SK-N-SH (cell line): ENCODE measurements around the gene TAS2R3. TPM values are rescaled to one million over a fixed set of nuclear protein-coding genes. Genes with fewer than 3 reads are reported as not detected.

Source experiments
- CTCF ChIA-PET: fragments of 300-600, 350-600 bp; formaldehyde crosslinking; extraction: SDS; loops from one replicate; lab custom pipeline; 2021; lab: Yijun Ruan, JAX
- POLR2A ChIA-PET: fragments of 350-600 bp; sonication (Branson Sonifier 250); formaldehyde crosslinking; extraction: SDS; loops from one replicate; lab custom pipeline; 2020; ENCODE audit warnings: antibody characterized with exemption, inconsistent platforms; lab: Yijun Ruan, JAX
- DNase-seq: peaks from one replicate; pipeline ENCODE4 v3.0.0; 2012
- H2AFZ ChIP-seq: fragments of 200-600 bp; sonication (generic); 2 replicates; pipeline ENCODE4 v1.8.1; 2016; ENCODE audit warnings: antibody characterized with exemption, mild to moderate bottlenecking, low read depth
- H3F3A ChIP-seq: fragments of 200-600 bp; sonication (generic); replicated peaks from 2 replicates; pipeline ENCODE3; 2016; ENCODE audit warnings: antibody characterized with exemption, mild to moderate bottlenecking; ENCODE audit not compliant: insufficient read depth
- H3K27ac ChIP-seq, 2 experiments: fragments of 200-500 bp in 1 of 2; fragments of 200-600 bp in 1 of 2; sonication (Bioruptor generic) in 1 of 2; sonication (generic), shearing (Covaris generic) in 1 of 2; 2 replicates each; pipeline versions ENCODE4 v1.5.1 to v1.6.1; 2014 to 2016; ENCODE audit warnings: low read depth in 2 of 2, inconsistent platforms in 1 of 2, low read length in 1 of 2, mild to moderate bottlenecking in 1 of 2, mixed read lengths in 1 of 2
- H3K27me3 ChIP-seq: fragments of 200-600 bp; sonication (generic), shearing (Covaris generic); 2 replicates; pipeline ENCODE4 v1.6.1; 2016; ENCODE audit warnings: mixed run types; ENCODE audit not compliant: insufficient read depth
- H3K36me3 ChIP-seq, 2 experiments: fragments of 200-500 bp in 1 of 2; fragments of 200-600 bp in 1 of 2; sonication (Bioruptor generic) in 1 of 2; sonication (generic) in 1 of 2; replicated peaks in 1 of 2; 2 replicates each; pipeline versions ENCODE3 to v1.5.1; 2014 to 2016; ENCODE audit warnings: low read length in 1 of 2, mild to moderate bottlenecking in 1 of 2; ENCODE audit not compliant: insufficient read depth in 2 of 2, control insufficient read depth in 1 of 2
- H3K4me1 ChIP-seq, 2 experiments: fragments of 200-500 bp in 1 of 2; fragments of 200-600 bp in 1 of 2; sonication (Bioruptor generic) in 1 of 2; sonication (generic), shearing (Covaris generic) in 1 of 2; 2 replicates each; pipeline versions ENCODE4 v1.5.1 to v1.6.1; 2014 to 2016; ENCODE audit warnings: low read depth in 1 of 2, low read length in 1 of 2, mixed run types in 1 of 2; ENCODE audit not compliant: insufficient read depth in 2 of 2, control insufficient read depth in 1 of 2
- H3K4me2 ChIP-seq: fragments of 200-600 bp; sonication (generic), shearing (Covaris generic); 2 replicates; pipeline ENCODE4 v1.6.1; 2017; ENCODE audit warnings: mixed run types
- H3K4me3 ChIP-seq, 2 experiments: fragments of 200-500 bp in 1 of 2; fragments of 200-600 bp in 1 of 2; sonication (Bioruptor generic) in 1 of 2; sonication (generic), shearing (Covaris generic) in 1 of 2; 2 replicates each; pipeline versions ENCODE4 v1.5.1 to v1.8.1; 2014 to 2016; ENCODE audit warnings: low read depth in 2 of 2, inconsistent platforms in 1 of 2, low read length in 1 of 2, mild to moderate bottlenecking in 1 of 2, mixed read lengths in 1 of 2, moderate library complexity in 1 of 2
- H3K79me2 ChIP-seq: fragments of 200-600 bp; sonication (generic); 2 replicates; pipeline ENCODE4 v1.8.1; 2017; ENCODE audit warnings: mild to moderate bottlenecking; ENCODE audit not compliant: insufficient read depth
- H3K9ac ChIP-seq: fragments of 200-600 bp; sonication (generic); 2 replicates; pipeline ENCODE4 v1.6.1; 2017; ENCODE audit warnings: mixed run types
- H3K9me2 ChIP-seq: fragments of 200-600 bp; sonication (generic); 2 replicates; pipeline ENCODE4 v1.6.1; 2017; ENCODE audit warnings: mixed run types
- H3K9me3 ChIP-seq: fragments of 200-600 bp; sonication (generic); 2 replicates; pipeline ENCODE4 v1.6.1; 2017; ENCODE audit warnings: mixed run types, mild to moderate bottlenecking, moderate library complexity
- H4K20me1 ChIP-seq: fragments of 200-600 bp; sonication (generic); 2 replicates; pipeline ENCODE4 v1.6.1; 2017; ENCODE audit warnings: mild to moderate bottlenecking, mixed run types; ENCODE audit not compliant: insufficient read depth
- CHD2 ChIP-seq: fragments of 150-350 bp; IDR thresholded peaks from 2 replicates; pipeline ENCODE4 v1.6.1; 2018; ENCODE audit warnings: low read length; ENCODE audit not compliant: partially characterized antibody
- EZH2phosphoT487 ChIP-seq: fragments of 200-600 bp; sonication (generic); IDR thresholded peaks from 2 replicates; pipeline ENCODE4 v1.6.1; 2017; ENCODE audit warnings: low read depth, mixed run types, mild to moderate bottlenecking, antibody characterized with exemption, moderate library complexity, borderline replicate concordance
- FOXM1 ChIP-seq: IDR thresholded peaks from 2 replicates; pipeline ENCODE4 v1.4.0; 2012; ENCODE audit warnings: low read depth, mild to moderate bottlenecking
- GABPA ChIP-seq: IDR thresholded peaks from 2 replicates; pipeline ENCODE4 v1.4.0; 2012; ENCODE audit warnings: low read depth, mild to moderate bottlenecking
- GATA2 ChIP-seq: sonication (generic); formaldehyde crosslinking; IDR thresholded peaks from 2 replicates; pipeline ENCODE4 v1.5.0; 2020; ENCODE audit warnings: mild to moderate bottlenecking, missing genetic modification reagents
- MXI1 ChIP-seq: IDR thresholded peaks from 2 replicates; pipeline ENCODE4 v1.6.1; 2012; ENCODE audit warnings: mild to moderate bottlenecking, low read depth, low read length, improper control_type of control experiment
- POLR2AphosphoS5 ChIP-seq: IDR thresholded peaks from 2 replicates; pipeline ENCODE4 v1.6.1; 2012; ENCODE audit warnings: low read depth, low read length
- WGBS: methylation state at CpG from one replicate; pipeline ENCODE4 v1.1.6; 2017; ENCODE audit warnings: low lambda C conversion rate; 5-methylcytosine and 5-hydroxymethylcytosine counted together
- polyA plus RNA-seq, 3 experiments: library from polyadenylated mRNA; depleted of rRNA; stranded (reverse); fragments of >200 nt; gene quantifications; 2 replicates each; pipeline ENCODE4 v1.2.3, GENCODE V29; 2012
- small RNA-seq, 7 experiments: library from RNA; depleted of rRNA; stranded (forward); fragments of <200 nt; gene quantifications; one replicate each; pipeline ENCODE3, GENCODE V24; 2012
- TF ChIP-seq, protein P1 (sequence below): IDR thresholded peaks from 2 replicates; pipeline ENCODE4 v1.4.0; 2012; ENCODE audit warnings: low read depth, borderline replicate concordance
- TF ChIP-seq, protein P2 (sequence below): fragments of 200-600 bp; sonication (generic); IDR thresholded peaks from 2 replicates; pipeline ENCODE4 v1.6.1; 2017; ENCODE audit warnings: antibody characterized with exemption, mild to moderate bottlenecking, moderate library complexity

TAS2R3 gene
- polyA plus RNA-seq, 1 of the 3 experiments (the other 2 are of a cell fraction), result not detected

GRCh38 chr7:141792526-141792925, 28.6 kb downstream of the TAS2R3 start:
- Histone ChIP-seq H3K27ac (no peak overlapping the region), H3K27me3 (no peaks in the 10 kb centered on the region), H3F3A (no peaks in the 10 kb centered on the region), H4K20me1 (no peaks in the 10 kb centered on the region), H3K79me2 (no peaks in the 10 kb centered on the region), H3K36me3 (peaks cover 0 to 7% of the 10 kb centered on the region in 2 experiments), H3K9me3 (no peaks in the 10 kb centered on the region), H2AFZ (no peak overlapping the region), H3K9ac (no peak overlapping the region), H3K4me2 (no peak overlapping the region), H3K4me1 (no peaks in the 10 kb centered on the region), H3K4me3 (no peak overlapping the region), H3K9me2 (no peaks in the 10 kb centered on the region)
- 74% methylated on average over 2 of the region's 2 CpGs for WGBS
- POLR2A ChIA-PET, result no interaction called here
- CTCF ChIA-PET, result no interaction called here
- no peak for DNase-seq
- TF ChIP-seq POLR2AphosphoS5, result no peak
- TF ChIP-seq, protein P1, sequence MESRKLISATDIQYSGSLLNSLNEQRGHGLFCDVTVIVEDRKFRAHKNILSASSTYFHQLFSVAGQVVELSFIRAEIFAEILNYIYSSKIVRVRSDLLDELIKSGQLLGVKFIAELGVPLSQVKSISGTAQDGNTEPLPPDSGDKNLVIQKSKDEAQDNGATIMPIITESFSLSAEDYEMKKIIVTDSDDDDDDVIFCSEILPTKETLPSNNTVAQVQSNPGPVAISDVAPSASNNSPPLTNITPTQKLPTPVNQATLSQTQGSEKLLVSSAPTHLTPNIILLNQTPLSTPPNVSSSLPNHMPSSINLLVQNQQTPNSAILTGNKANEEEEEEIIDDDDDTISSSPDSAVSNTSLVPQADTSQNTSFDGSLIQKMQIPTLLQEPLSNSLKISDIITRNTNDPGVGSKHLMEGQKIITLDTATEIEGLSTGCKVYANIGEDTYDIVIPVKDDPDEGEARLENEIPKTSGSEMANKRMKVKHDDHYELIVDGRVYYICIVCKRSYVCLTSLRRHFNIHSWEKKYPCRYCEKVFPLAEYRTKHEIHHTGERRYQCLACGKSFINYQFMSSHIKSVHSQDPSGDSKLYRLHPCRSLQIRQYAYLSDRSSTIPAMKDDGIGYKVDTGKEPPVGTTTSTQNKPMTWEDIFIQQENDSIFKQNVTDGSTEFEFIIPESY, result no peak
- TF ChIP-seq, protein P2, sequence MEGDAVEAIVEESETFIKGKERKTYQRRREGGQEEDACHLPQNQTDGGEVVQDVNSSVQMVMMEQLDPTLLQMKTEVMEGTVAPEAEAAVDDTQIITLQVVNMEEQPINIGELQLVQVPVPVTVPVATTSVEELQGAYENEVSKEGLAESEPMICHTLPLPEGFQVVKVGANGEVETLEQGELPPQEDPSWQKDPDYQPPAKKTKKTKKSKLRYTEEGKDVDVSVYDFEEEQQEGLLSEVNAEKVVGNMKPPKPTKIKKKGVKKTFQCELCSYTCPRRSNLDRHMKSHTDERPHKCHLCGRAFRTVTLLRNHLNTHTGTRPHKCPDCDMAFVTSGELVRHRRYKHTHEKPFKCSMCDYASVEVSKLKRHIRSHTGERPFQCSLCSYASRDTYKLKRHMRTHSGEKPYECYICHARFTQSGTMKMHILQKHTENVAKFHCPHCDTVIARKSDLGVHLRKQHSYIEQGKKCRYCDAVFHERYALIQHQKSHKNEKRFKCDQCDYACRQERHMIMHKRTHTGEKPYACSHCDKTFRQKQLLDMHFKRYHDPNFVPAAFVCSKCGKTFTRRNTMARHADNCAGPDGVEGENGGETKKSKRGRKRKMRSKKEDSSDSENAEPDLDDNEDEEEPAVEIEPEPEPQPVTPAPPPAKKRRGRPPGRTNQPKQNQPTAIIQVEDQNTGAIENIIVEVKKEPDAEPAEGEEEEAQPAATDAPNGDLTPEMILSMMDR, result no peak
- TF ChIP-seq EZH2phosphoT487, result no peak
- TF ChIP-seq CHD2, result no peak
- no peak for TF ChIP-seq FOXM1
- no peak for TF ChIP-seq MXI1
- TF ChIP-seq GABPA, result no peak
- no peak for TF ChIP-seq GATA2

Small RNA genes within 50 kb of the gene (small RNA-seq; reads per million reads assigned to genes)
- gene RNU1-82P, result 0 reads per million in 7 experiments

Other genes with a start within 250 kb of the TAS2R3 start
- 45.7 and 67.0 TPM in 2 replicates for gene AGK, start 212.7 kb upstream of the TAS2R3 start, polyA plus RNA-seq (2012; rRNA removed)
- gene DENND11, start 61.9 kb upstream of the TAS2R3 start, polyA plus RNA-seq (2012; rRNA removed), result 5.5 and 8.0 TPM in 2 replicates
- not detected in 2 replicates for gene WEE2, start 55.7 kb upstream of the TAS2R3 start, polyA plus RNA-seq (2012; rRNA removed)
- gene SSBP1, start 25.7 kb upstream of the TAS2R3 start, polyA plus RNA-seq (2012; rRNA removed), result 191 and 212 TPM in 2 replicates
- 0.18 and 0.19 TPM in 2 replicates for gene TAS2R4, start 12.6 kb downstream of the TAS2R3 start, polyA plus RNA-seq (2012; rRNA removed)
- gene TAS2R5, start 26.1 kb downstream of the TAS2R3 start, polyA plus RNA-seq (2012; rRNA removed), result 0.43 and 0.75 TPM in 2 replicates
- gene PRSS37, start 77.4 kb downstream of the TAS2R3 start, polyA plus RNA-seq (2012; rRNA removed), result not detected in 2 replicates
- gene OR9A4, start 152.3 kb downstream of the TAS2R3 start, polyA plus RNA-seq (2012; rRNA removed), result not detected in 2 replicates
- not detected in 2 replicates for gene CLEC5A, start 182.9 kb downstream of the TAS2R3 start, polyA plus RNA-seq (2012; rRNA removed)
- 0.23 and 0.42 TPM in 2 replicates for gene TAS2R38, start 209.7 kb downstream of the TAS2R3 start, polyA plus RNA-seq (2012; rRNA removed)
- 0.46 and 0.65 TPM in 2 replicates for gene MGAM, start 231.8 kb downstream of the TAS2R3 start, polyA plus RNA-seq (2012; rRNA removed)